Thymus (tissue), 14 donors: Measurements from ENCODE around the gene HEXIM2. TPM values are rescaled to one million over a fixed set of nuclear protein-coding genes. Genes with fewer than 3 reads are reported as not detected.

Source experiments
- DNase-seq, 9 donors: peaks; one replicate each; pipeline ENCODE4 v3.0.0-alpha.2; 2013; ENCODE audit warnings: low spot score in 9 of 9, low read depth in 6 of 9, missing footprints in 1 of 9
- H3K27ac ChIP-seq, 2 donors: one replicate each; pipeline ENCODE4 v1.5.1; 2013; ENCODE audit warnings: control low read depth in 1 of 2, low read depth in 1 of 2, low read length in 1 of 2, mild to moderate bottlenecking in 1 of 2, moderate library complexity in 1 of 2
- H3K27me3 ChIP-seq, 2 donors: one replicate each; pipeline ENCODE4 v1.5.1; 2013; ENCODE audit warnings: low read length in 1 of 2; ENCODE audit not compliant: control insufficient read depth in 2 of 2, insufficient read depth in 1 of 2
- H3K36me3 ChIP-seq, 2 donors: one replicate each; pipeline ENCODE4 v1.5.1; 2013; ENCODE audit warnings: low read length in 1 of 2, mild to moderate bottlenecking in 1 of 2, moderate library complexity in 1 of 2; ENCODE audit not compliant: control insufficient read depth in 2 of 2, insufficient read depth in 2 of 2
- H3K4me1 ChIP-seq, 2 donors: one replicate each; pipeline ENCODE4 v1.5.1; 2013; ENCODE audit warnings: low read length in 2 of 2; ENCODE audit not compliant: control insufficient read depth in 2 of 2, insufficient read depth in 2 of 2
- H3K4me3 ChIP-seq, 2 donors: one replicate each; pipeline ENCODE4 v1.5.1; 2013; ENCODE audit warnings: low read length in 2 of 2, control low read depth in 1 of 2, mild to moderate bottlenecking in 1 of 2
- H3K9me3 ChIP-seq, 2 donors: one replicate each; pipeline ENCODE4 v1.5.1; 2013; ENCODE audit warnings: low read length in 1 of 2, mild to moderate bottlenecking in 1 of 2; ENCODE audit not compliant: control insufficient read depth in 2 of 2, insufficient read depth in 1 of 2
- WGBS: extraction: QIAGEN DNeasy Blood & Tissue Kit; methylation state at CpG from one replicate; pipeline ENCODE4 v1.1.7; 2013; 5-methylcytosine and 5-hydroxymethylcytosine counted together
- long read RNA-seq, 10 donors: transcript quantifications; one replicate each; lab custom pipeline, GENCODE V29; 2026
- polyA plus RNA-seq: library from polyadenylated mRNA; stranded (reverse); fragments of 200-250 nt; gene quantifications from one replicate; pipeline ENCODE4 v1.2.3, GENCODE V29; 2013
- total RNA-seq: library from RNA; stranded (reverse); fragments of 120-200 nt; gene quantifications from one replicate; pipeline ENCODE4 v1.2.4, GENCODE V29; 2013
- donor health status: healthy.

HEXIM2 gene, protein sequence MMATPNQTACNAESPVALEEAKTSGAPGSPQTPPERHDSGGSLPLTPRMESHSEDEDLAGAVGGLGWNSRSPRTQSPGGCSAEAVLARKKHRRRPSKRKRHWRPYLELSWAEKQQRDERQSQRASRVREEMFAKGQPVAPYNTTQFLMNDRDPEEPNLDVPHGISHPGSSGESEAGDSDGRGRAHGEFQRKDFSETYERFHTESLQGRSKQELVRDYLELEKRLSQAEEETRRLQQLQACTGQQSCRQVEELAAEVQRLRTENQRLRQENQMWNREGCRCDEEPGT
- total RNA-seq (7.4 TPM), polyA plus RNA-seq (9.6 TPM)
- long read RNA-seq, donor 1, result 0 reads
- long read RNA-seq, donor 2, result 0 reads
- long read RNA-seq, donor 3, partial matches to known transcripts, result 0 of 2 reads
- long read RNA-seq, donor 3, other reads (novel, unspliced or antisense), result 0 of 2 reads
- long read RNA-seq, donor 4, partial matches to known transcripts, result 0 of 1 reads
- long read RNA-seq, donor 4, other reads (novel, unspliced or antisense), result 0 of 1 reads
- long read RNA-seq, donor 5, partial matches to known transcripts, result 7 of 13 reads
- long read RNA-seq, donor 5, other reads (novel, unspliced or antisense), result 0 of 13 reads
- long read RNA-seq, donor 6, partial matches to known transcripts, result 0 of 1 reads
- long read RNA-seq, donor 6, other reads (novel, unspliced or antisense), result 0 of 1 reads
- long read RNA-seq, donor 7, partial matches to known transcripts, result 0 of 10 reads
- long read RNA-seq, donor 7, other reads (novel, unspliced or antisense), result 6 of 10 reads
- long read RNA-seq, donor 8, result 0 reads
- long read RNA-seq, donor 9, partial matches to known transcripts, result 0 of 1 reads
- long read RNA-seq, donor 9, other reads (novel, unspliced or antisense), result 0 of 1 reads
- long read RNA-seq, donor 10, partial matches to known transcripts, result 0 of 5 reads
- long read RNA-seq, donor 10, other reads (novel, unspliced or antisense), result 0 of 5 reads

DNA sequence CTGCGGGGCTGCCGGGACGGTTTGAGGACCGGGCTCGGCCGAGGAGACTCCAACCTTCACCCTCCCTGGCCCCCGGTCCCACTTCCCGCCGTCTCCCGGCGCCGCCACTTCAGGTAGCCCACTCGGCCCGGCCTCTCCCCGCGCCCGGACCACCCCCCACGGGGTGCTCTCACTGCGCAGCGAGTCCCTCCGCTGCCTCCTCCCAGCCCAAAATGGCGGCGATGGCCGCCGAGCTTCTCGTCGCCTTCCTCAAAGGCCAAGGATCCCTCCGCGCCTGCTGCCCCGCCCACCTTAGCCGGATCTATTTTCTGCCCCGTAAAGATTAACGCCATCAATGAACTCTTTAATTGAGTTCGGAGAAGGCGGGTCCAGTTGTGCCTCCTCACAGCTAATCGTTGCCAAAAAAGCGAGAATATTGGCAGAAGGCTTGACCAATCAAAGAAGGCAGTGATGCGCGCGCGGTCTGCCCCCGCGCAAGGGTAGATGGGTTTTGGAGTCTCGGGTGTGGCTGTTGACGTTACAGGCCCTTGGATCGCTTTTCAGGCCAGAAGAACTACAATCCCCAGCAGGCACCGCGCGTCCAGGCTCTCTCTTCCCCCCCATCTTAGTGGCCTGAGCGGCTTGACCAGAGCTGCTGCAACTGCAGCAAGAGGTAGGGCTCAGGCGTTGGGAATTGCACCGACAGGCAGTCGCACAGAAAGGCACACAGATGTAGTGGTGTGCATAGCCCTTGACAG, at the start of gene HEXIM2:
Gene HEXIM2, plus strand, starts transcription at position 588 of the 737 bp plus-strand sequence. CDS start 919 bp downstream, outside the sequence.
- H3K36me3 ChIP-seq, result no peaks in the 10 kb centered on the region
- peak within 1 kb of the TSS; percentile 99 to 100 for H3K27ac ChIP-seq
- H3K4me1 ChIP-seq, result peaks cover 16 to 25% of the 10 kb centered on the region in 2 donors
- peak within 1 kb of the TSS; percentile 88 to 96 for H3K4me3 ChIP-seq
- DNase-seq, result peak; percentile 98 to 100 (median 100)
- under 1% methylated on average over 53 of the region's 53 CpGs for WGBS
- H3K27me3 ChIP-seq, result no peaks in the 10 kb centered on the region
- H3K9me3 ChIP-seq, result no peaks in the 10 kb centered on the region

DNA sequence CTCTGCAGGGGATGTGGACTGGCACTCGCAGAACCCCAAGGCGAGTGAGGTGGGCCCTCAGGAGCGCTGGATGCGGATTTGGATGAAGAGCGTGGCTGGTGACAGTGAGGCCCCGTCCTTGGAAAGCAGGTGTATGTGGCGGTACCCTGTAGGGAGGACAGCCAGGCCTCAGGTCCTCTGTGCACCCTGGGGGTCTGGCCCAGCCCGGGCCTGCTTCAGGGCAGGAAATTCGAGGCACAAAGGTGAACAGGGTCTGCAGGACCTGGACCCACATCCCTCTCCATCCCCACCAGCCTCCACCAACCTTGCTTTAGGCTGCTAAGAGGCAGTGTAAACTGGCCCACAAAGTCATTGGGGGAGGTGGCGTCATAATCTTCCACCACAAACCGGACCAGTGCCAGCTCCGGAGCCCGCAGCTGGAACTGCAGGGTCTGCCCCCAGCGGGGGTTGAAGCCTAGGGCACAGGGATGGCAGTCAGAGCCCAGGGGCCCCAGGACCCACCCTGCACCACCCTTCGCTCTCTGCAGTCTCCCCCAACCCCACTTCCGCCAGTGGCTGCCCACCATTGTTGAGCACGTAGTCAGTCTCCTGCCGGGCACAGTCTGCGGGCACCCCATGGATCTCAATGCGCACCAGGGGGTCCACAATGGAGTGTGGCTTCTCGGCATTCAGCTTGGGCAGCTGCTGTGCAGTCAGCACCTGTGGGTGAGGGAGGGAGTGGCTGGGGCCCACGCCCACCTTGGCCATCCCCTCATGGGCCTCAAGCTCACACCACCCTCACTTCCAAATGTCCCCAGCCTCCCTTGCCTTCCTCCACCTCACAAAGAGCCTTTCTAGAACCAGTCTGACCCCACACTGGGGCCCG, 48.9 kb upstream of the HEXIM2 start:
- Histone ChIP-seq H3K4me3 (no peak overlapping the region), H3K36me3 (peaks cover 14 to 15% of the 10 kb centered on the region in 2 donors), H3K27me3 (peaks cover 0 to 9% of the 10 kb centered on the region in 2 donors), H3K27ac (no peak overlapping the region), H3K9me3 (no peaks in the 10 kb centered on the region), H3K4me1 (peaks cover 0 to 5% of the 10 kb centered on the region in 2 donors)
- DNase-seq, result no peak
- 97% methylated on average over 23 of the region's 23 CpGs for WGBS

DNA sequence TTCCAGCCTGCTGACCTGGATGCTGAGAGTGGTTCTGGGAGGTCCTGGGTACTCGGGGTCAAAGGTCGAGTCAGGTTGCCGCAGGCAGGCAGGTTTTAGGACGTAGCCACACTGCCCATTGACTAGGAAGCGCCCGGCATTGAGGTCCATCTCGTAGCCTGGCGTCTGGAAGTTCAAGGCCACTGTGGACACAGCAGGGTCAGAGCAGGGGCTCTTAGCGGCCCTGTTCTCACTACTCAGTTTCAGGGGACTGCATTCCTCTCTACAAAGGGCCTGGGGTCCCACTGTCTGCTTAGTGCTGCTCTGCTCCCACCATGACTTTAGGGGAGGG, 48.3 kb upstream of the HEXIM2 start:
- H3K9me3 ChIP-seq, result no peaks in the 10 kb centered on the region
- H3K36me3 ChIP-seq, result peaks cover 8 to 9% of the 10 kb centered on the region in 2 donors
- DNase-seq, result no peak
- no peak overlapping the region for H3K27ac ChIP-seq
- peaks cover 0 to 2% of the 10 kb centered on the region in 2 donors for H3K4me1 ChIP-seq
- no peak overlapping the region for H3K4me3 ChIP-seq
- WGBS, result 97% methylated on average over 9 of the region's 9 CpGs
- peaks cover 0 to 13% of the 10 kb centered on the region in 2 donors for H3K27me3 ChIP-seq

DNA sequence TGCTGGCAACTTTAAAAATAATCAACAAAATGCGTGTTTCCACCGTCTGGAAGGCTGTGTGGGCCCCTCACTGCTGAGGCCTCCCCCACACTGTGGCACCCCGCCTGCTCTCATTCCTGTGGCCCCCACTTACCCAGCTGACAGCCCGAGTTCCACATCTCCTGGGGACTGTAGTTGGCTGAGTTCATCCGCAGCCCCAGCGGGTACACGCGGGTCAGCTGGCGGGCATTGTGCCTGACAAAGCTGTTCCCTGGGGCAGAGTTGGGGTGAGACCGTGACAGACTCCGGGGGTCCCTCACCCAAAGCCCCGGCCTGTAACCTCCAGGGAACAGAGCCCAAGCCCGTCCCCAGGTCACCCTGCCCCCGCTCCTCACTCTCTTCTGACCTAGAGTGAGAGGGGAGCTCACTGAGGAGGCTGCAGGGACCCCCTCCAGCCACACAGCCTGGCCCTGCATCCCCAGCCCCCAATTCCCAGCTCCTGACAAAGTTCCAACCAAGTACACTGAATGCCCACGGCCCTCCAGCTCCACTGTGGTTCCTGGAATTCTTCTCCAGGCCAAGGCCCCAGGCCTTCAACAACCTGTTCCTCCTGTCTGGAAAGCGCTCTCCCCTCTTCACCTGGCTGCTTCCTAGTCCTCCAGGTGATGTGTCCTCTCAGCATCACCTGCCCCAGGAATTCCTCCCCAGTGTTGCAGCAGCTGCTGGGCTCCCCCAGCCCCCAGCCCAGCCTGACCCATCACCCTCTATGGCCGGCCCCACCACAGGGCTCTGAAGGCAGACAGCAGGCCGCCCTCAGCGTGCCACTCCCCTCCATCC, 47.4 kb upstream of the HEXIM2 start:
- H3K9me3 ChIP-seq, result no peaks in the 10 kb centered on the region
- 97% methylated on average over 19 of the region's 19 CpGs for WGBS
- DNase-seq, result no peak
- H3K27me3 ChIP-seq, result peaks cover 0 to 17% of the 10 kb centered on the region in 2 donors
- H3K4me3 ChIP-seq, result no peak overlapping the region
- H3K4me1 ChIP-seq, result peaks cover 0 to under 1% of the 10 kb centered on the region in 2 donors
- no peak overlapping the region for H3K27ac ChIP-seq
- H3K36me3 ChIP-seq, result no peaks in the 10 kb centered on the region

DNA sequence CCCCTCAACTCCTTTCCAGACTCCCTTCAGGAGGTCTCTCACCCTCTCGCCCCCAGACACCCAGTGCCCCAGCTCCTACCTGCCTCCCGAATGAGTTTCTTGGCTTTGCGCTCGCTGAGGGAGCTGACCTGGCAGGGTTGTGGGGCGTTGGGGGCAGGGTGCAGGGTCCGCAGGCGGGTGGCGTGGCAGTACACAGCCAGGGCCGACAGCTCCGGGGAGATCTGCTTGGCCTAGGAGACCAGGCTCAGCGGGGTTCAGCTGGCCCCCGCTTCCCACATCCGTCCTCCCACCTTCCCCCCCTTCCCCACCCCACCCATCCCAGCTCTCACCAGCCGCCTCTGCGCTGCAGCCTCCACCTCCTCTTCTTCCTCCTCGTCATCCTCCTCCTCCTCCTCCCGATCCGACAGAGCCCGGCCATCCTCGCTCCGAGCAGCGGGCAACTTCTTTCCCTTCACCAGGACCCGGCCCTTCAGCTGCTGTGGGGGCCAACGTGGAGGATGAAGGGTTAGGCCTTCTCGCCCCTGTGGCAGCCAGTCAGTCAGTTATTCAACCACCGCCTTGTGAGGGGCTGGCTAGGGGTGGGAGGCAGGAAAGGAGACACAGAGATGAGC, 46.6 kb upstream of the HEXIM2 start:
- DNase-seq, result no peak
- Histone ChIP-seq H3K27ac (no peak overlapping the region), H3K9me3 (no peaks in the 10 kb centered on the region), H3K4me1 (no peaks in the 10 kb centered on the region), H3K27me3 (peaks cover 0 to 25% of the 10 kb centered on the region in 2 donors), H3K36me3 (no peaks in the 10 kb centered on the region), H3K4me3 (no peak overlapping the region)
- WGBS, result 96% methylated on average over 26 of the region's 26 CpGs

DNA sequence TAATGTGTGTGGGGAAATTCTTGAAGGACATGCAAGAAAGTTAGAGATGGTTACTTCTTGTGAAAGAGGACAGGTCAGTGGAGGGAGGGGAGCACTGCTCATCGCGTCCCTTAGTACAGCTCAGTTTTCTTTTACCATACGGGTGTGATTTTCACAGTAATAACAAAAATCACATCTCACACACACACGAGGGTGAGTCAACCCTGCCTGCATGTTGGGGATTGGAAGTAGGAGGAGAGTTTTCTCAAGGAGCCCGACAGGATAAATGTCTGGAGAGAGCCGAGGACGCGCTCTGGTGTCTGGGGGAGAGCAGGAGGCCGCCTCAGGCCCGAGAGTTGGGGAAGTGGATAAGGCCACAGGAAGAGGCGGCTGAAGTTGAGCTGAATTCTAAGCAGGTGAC, 45.8 kb upstream of the HEXIM2 start:
- Histone ChIP-seq H3K4me1 (no peaks in the 10 kb centered on the region), H3K36me3 (no peaks in the 10 kb centered on the region), H3K27ac (no peak overlapping the region), H3K4me3 (no peak overlapping the region), H3K27me3 (peaks cover 3 to 32% of the 10 kb centered on the region in 2 donors), H3K9me3 (no peaks in the 10 kb centered on the region)
- DNase-seq, result no peak
- 84% methylated on average over 11 of the region's 11 CpGs for WGBS

DNA sequence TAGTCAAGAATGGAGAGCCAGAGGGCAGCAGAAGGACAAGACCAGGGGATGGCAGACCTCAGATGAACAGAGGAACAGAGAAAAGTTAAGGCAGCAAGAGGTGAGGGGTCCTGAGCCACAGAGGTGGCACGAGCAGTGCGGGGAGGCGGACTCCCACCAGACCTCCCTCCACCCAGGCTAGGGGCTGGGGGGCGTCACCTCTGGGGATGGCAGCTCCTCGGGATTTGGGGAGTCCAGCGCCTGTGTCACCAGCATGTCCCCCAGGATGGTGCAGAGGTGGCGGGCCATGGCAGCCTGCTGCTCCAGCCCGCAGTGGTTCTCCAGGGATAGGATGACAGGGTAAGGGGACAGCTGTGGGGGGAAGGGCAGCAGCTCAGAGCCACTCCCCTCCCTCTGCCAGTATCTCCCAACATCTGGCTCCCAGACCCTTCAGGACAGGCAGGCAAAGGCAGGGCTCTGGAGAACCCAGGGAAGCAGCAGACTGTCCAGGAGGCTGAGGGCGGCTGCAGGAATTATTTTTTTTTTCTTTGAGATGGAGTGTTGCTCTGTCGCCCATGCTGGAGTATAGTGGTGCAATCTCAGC, 45.1 kb upstream of the HEXIM2 start:
- H3K27ac ChIP-seq, result no peak overlapping the region
- H3K4me1 ChIP-seq, result no peaks in the 10 kb centered on the region
- 97% methylated on average over 10 of the region's 10 CpGs for WGBS
- peaks cover 8 to 39% of the 10 kb centered on the region in 2 donors for H3K27me3 ChIP-seq
- H3K36me3 ChIP-seq, result no peaks in the 10 kb centered on the region
- H3K9me3 ChIP-seq, result no peaks in the 10 kb centered on the region
- no peak overlapping the region for H3K4me3 ChIP-seq
- DNase-seq, result no peak
